Measurements from ENCODE around the gene SCN2B. TPM values are rescaled to one million over a fixed set of nuclear protein-coding genes. Genes with fewer than 3 reads are reported as not detected.

Gene SCN2B
- total RNA-seq, 1 experiment from 2014 or later, result not detected

GRCh38 chr11:118147502-118147901 lies 28.9 kb downstream of the SCN2B start:
- no peaks in the 10 kb centered on the region for H3K9me3 ChIP-seq (ENCODE audit: low read depth, low read length, poor library complexity, severe bottlenecking)
- no peaks in the 10 kb centered on the region for H3K36me3 ChIP-seq (ENCODE audit: insufficient read depth, low read length, poor library complexity, severe bottlenecking)
- intact Hi-C loops (cut with micrococcal nuclease; ENCODE audit: unreplicated experiment), result loop anchor here (5.0 kb wide), 2 partner anchors 205 to 420 kb away; partner anchors contain the start of gene IFT46
- no peak for TF ChIP-seq EZH2 (IDR thresholded peaks at IDR 0.05; ENCODE audit: borderline replicate concordance, low read depth, low read length, poor library complexity, severe bottlenecking)
- TF ChIP-seq CTCF (conservative IDR thresholded peaks at IDR 0.05; ENCODE audit: low read depth, low read length), result no peak
- no peak overlapping the region for H3K4me3 ChIP-seq (ENCODE audit: low read depth, low read length, poor library complexity, severe bottlenecking)
- DNase-seq (ENCODE audit: low spot score), result no peak
- POLR2A ChIA-PET (ENCODE audit: low non-redundant PET), result no interaction called here
- CTCF ChIA-PET, result no interaction called here
- no peak overlapping the region for H3K27ac ChIP-seq (ENCODE audit: low read depth, low read length, poor library complexity, severe bottlenecking)
- no peaks in the 10 kb centered on the region for H3K27me3 ChIP-seq (replicated peaks; ENCODE audit: insufficient read depth, low read depth, low read length, poor library complexity)
- no TSS peak for BruUV-seq (replicated peaks)
- peaks cover 63% of the 10 kb centered on the region for H3K4me1 ChIP-seq (ENCODE audit: insufficient read depth, low read length, poor library complexity, severe bottlenecking)

- TF ChIP-seq EZH2 (IDR thresholded peaks at IDR 0.05; ENCODE audit: borderline replicate concordance, low read depth, low read length, poor library complexity, severe bottlenecking) (no peak), CTCF (conservative IDR thresholded peaks at IDR 0.05; ENCODE audit: low read depth, low read length) (no peak)
- BruUV-seq (replicated peaks), result no TSS peak
- H3K4me3 ChIP-seq (ENCODE audit: low read depth, low read length, poor library complexity, severe bottlenecking), result no peak overlapping the region
- DNase-seq (ENCODE audit: low spot score), result no peak
- no peaks in the 10 kb centered on the region for H3K9me3 ChIP-seq (ENCODE audit: low read depth, low read length, poor library complexity, severe bottlenecking)
- CTCF ChIA-PET, result interaction anchor here (1.0 kb wide), 1 partner anchor 25 kb away, joined by 4 read pairs; no protein-coding TSS in a partner anchor
- intact Hi-C loops (cut with micrococcal nuclease; ENCODE audit: unreplicated experiment), result loop anchor here (5.0 kb wide), 2 partner anchors 206 to 421 kb away; partner anchors contain the start of gene IFT46
- peaks cover 54% of the 10 kb centered on the region for H3K4me1 ChIP-seq (ENCODE audit: insufficient read depth, low read length, poor library complexity, severe bottlenecking)
- no peaks in the 10 kb centered on the region for H3K36me3 ChIP-seq (ENCODE audit: insufficient read depth, low read length, poor library complexity, severe bottlenecking)
- no peaks in the 10 kb centered on the region for H3K27me3 ChIP-seq (replicated peaks; ENCODE audit: insufficient read depth, low read depth, low read length, poor library complexity)
- POLR2A ChIA-PET (ENCODE audit: low non-redundant PET), result no interaction called here
- no peak overlapping the region for H3K27ac ChIP-seq (ENCODE audit: low read depth, low read length, poor library complexity, severe bottlenecking)
Observed at GRCh38 chr11:118146554-118146953, 29.9 kb downstream of the SCN2B start.

GRCh38 chr11:118145285-118146227 lies 30.9 kb downstream of the SCN2B start:
- Histone ChIP-seq H3K27me3 (replicated peaks; ENCODE audit: insufficient read depth, low read depth, low read length, poor library complexity) (no peaks in the 10 kb centered on the region), H3K36me3 (ENCODE audit: insufficient read depth, low read length, poor library complexity, severe bottlenecking) (no peaks in the 10 kb centered on the region), H3K4me3 (ENCODE audit: low read depth, low read length, poor library complexity, severe bottlenecking) (peak overlapping the region; percentile 66), H3K27ac (ENCODE audit: low read depth, low read length, poor library complexity, severe bottlenecking) (no peak overlapping the region), H3K9me3 (ENCODE audit: low read depth, low read length, poor library complexity, severe bottlenecking) (no peaks in the 10 kb centered on the region), H3K4me1 (ENCODE audit: insufficient read depth, low read length, poor library complexity, severe bottlenecking) (peaks cover 47% of the 10 kb centered on the region)
- CTCF ChIA-PET, result interaction anchor here (0.6 to 1.0 kb wide), 2 partner anchors 26 to 28 kb away, joined by 4 to 6 read pairs; no protein-coding TSS in a partner anchor
- no TSS peak for BruUV-seq (replicated peaks)
- peak; percentile 97 for TF ChIP-seq CTCF (conservative IDR thresholded peaks at IDR 0.05; ENCODE audit: low read depth, low read length)
- no peak for TF ChIP-seq EZH2 (IDR thresholded peaks at IDR 0.05; ENCODE audit: borderline replicate concordance, low read depth, low read length, poor library complexity, severe bottlenecking)
- POLR2A ChIA-PET (ENCODE audit: low non-redundant PET), result no interaction called here
- DNase-seq (ENCODE audit: low spot score), result peak; percentile 86
- intact Hi-C loops (cut with micrococcal nuclease; ENCODE audit: unreplicated experiment), result loop anchor here (1.0 to 5.0 kb wide), 3 partner anchors 26 to 422 kb away; partner anchors contain the start of gene IFT46

All from A673 (cell line).